CD4-positive, alpha-beta T cell treated with Interleukin-17A for 1 hour (primary cell): ENCODE measurements around the gene MMP26.

Source experiments
- DNase-seq: peaks from one replicate; pipeline ENCODE4 v3.0.0-alpha.2; 2020

The MMP26 gene

DNA sequence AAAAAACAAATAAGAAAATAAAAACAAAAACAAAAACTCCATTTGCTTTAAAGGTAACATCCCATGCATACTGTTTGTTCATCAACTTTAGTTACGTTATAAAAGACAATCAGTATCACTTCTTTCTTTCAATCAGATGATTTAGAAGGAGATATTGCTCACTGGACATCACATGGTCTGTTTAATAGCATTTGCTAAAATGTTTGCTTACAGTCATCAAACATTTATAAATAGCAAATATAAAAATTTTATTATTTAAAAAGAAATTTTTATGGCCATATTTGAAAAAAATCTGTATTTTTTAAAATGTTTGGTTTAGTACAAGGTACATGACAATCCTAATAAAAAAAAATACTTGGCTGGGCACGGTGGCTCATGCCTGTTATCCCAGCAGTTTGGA, 22.6 kb downstream of the MMP26 start:
- DNase-seq = no peak

GRCh38 chr11:4740735-4741134, 36.2 kb downstream of the MMP26 start:
- no peak for DNase-seq

- DNase-seq = no peak
These were observed 43.9 kb downstream of the MMP26 start for GRCh38 chr11:4748438-4748837.

- DNase-seq = no peak
These were observed 46.6 kb downstream of the MMP26 start for GRCh38 chr11:4751201-4751600.
